ENCODE data around the gene RCOR3.
A peak's percentile ranks its signal among the peaks of the same experiment; 100 is the strongest.
"Not testable (repeated sequence)": the region's sequence is repeated elsewhere in the genome, so short reads cannot be mapped to it uniquely, and the experiment has no call there.

Gene RCOR3

DNA sequence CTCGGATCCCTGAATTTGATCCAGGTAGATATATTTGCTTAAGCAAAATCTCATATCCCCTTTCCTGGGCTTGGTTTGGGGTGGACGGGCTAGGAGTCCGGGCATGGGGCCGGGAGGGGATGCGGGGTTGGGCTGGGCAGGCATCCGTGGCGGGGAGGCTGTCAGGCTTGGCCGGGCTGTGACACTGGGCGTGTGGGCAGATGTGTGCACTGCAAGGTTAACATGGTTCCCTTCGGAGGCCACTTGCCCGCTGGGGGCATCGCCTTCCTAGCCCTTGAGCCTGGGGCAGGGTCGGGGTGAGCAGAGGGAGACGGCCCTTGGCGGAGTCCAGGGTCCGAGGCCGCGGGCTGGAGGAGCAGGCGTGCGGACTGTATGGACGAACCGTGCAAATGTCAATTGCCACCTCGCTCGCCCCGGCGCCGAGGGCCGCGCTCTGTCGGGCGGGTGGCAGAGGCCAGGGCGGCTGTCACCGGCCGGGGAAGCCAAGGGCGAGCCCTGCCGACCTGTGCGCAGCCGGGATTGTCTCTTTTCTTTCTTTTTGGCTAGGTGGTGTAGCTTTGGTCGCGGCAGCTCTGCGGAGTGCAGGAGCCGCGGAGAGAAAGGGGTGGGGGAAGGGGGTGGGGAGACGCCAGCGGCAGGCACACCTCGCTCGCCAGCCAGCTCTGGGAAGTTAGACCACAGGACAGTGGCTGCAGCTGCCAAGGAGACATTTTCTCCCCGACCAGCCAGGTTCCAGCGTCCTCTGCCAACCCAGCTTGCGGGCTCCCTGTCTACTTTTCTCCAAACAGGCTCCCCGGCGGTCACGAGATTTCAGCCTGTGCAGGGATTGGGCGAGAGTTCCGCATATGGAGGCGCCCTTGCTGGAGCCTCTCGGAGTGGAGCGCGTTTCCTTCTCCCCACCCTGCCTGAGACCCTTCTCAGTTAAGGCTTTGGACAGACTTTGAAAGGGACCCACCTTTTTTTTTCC lies 1.3 kb downstream of the RCOR3 start:
- ATAC-seq = peak; percentile 39

DNA sequence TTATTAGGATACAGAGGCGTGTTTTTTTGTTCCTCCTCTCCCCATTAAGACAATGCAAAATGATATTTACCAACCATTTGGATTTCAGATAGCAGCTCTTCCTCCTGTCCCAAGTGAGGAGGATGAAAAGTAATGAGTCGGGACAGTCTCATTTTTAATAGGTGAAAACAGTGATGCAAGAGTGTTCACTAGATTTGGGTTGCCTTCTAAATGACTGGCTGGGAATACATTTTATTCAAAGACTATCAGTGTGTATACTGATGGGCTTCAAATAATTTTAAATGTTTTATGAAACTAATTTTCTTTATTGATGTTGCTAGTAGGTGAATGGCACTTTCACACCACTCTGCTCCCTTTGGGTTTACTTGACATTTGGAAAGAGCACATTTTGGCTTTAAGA lies 2.1 kb downstream of the RCOR3 start:
- no peak for ATAC-seq

- ATAC-seq = not testable (repeated sequence)
These were observed 3.9 kb downstream of the RCOR3 start for GRCh38 chr1:211263022-211263421.

- no peak for ATAC-seq
These were observed 8.2 kb downstream of the RCOR3 start for GRCh38 chr1:211267204-211267857.

GRCh38 chr1:211279340-211279739 lies 20.2 kb downstream of the RCOR3 start:
- ATAC-seq = peak; percentile 55 to 60

- peak; percentile 38 to 75 for ATAC-seq
These were observed 21.7 kb downstream of the RCOR3 start for GRCh38 chr1:211280910-211281309.

DNA sequence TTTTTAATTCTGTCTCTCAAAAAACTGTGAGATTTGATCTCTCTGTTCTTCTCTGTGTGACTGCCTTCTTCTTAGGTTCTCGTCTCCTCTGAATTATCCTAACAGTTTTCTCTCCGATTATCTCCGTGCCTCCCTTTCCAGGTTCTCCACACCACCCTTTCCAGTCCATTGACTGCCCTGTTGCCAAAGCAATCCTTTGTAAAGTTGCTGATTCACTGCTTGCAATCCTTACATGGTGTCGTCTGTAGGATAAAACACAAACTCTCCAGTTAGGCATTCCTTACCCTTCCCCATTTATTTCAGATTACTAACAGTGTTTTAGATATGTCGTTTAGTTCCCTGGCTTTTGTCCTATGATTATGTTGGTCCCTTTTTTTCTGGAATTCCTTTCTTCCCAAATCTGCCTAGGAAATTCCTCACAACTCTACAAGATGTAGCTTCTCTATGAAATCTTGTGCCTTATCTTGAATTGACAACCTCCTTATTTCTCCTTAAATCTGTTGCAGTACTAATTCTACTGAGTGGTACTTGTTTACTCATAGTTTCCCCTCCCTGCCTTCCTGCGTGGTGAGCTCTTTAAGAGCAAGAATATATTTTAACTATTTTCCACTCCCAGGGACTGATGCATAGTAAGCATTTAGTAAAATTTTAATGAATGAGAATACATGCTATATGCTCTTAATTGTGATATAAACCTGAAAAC lies 22.3 kb downstream of the RCOR3 start:
- ATAC-seq = peak in 1 of 2 donors; percentile 38

- no peak for ATAC-seq
These were observed 22.8 kb downstream of the RCOR3 start for GRCh38 chr1:211282023-211282373.

DNA sequence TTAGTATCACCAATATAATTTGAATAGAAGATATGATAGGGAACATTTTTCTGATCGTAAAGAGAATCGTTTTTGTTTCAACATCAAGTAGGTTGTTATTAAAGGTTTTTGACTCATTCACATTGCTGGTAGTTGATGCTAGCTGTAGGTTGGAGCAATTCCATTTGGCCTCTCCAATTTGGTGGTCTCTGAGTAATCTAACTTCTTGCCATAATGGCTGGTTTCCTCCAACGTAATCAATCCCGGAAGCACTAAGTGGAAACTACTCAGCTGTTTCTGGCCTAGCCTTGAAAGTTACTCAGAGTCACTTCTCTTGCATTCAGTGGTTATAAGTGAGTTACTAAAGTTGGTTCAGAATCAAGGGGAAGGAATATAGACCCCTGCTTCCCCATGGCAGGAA lies 26.0 kb downstream of the RCOR3 start:
- no peak for ATAC-seq

DNA sequence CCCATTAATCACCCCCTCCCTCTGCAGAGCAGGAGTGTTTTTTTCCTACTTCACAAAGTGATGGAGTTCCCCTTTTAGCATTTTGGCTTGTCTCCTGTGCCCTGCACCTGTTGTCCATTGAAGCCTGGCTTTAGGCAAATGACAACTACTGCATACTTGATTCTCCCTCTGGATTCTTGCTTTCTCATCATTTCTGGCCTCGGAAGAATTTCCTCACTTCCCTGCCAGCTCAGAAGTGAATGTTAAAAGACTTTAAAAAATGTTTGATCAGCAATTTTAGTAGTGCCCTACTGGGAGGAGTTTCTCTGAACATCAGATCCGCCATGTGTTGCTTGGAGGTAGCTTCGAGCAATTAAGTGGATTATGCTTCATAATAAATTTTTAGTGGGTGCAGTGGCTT lies 28.1 kb downstream of the RCOR3 start:
- ATAC-seq = no peak

DNA sequence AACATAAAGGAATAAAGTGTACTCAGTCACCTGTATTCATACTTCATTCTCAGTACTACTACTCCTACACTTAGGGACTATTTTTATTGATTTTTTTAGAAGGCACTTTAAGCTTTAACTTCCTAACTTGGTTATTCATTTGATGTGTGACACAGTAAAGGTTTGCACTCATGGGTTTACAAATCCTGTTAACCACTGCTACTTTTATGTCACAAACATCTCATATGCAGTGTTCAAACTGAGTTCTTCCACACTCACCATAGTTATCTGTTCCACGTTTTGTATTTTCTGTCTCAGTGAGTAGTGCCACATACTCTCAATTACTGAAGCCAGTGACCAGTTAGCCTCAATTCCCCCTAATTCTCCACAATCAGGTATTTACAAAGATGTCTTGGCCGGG lies 33.2 kb downstream of the RCOR3 start:
- no peak for ATAC-seq

DNA sequence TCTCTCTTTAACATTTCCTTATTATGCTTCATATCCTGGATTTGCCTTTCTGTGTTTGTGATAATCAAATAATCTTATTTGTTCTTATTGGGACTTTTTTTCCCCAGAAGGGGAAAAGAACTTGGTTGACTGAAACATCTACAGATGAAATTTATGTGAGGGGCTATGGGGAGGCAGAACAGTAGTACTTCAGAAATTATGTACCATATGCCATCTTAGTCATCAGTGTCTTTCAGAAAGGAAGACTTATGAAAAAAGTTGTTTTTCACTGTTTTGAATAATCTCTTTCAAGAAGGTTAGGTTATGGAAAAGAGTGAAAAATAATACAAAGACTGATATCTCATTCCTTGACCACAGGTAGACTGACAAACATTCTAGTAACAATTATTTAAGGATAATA lies 37.2 kb downstream of the RCOR3 start:
- no peak for ATAC-seq

- peak; percentile 99 to 100 for ATAC-seq
These were observed 45.9 kb downstream of the RCOR3 start for GRCh38 chr1:211305044-211305443.

DNA sequence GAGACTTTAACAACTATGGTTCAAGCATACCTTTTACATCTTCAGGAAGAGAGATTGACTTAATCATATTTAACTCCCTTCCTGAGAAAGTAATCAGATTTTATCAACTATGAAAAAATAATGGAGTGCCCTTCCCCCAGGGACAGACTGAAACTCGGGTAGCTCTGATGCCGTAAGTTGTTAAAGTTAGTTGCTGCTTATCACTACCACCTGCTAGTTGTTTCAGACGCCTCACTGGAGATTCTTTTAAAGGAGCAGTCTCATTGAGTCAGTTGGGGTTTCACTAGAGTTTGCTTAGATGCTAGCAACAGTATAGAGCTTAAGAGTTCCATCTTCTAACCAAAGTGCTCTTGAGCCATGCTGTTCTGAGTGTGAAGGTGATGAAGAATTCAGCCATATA lies 50.5 kb downstream of the RCOR3 start:
- no peak for ATAC-seq

DNA sequence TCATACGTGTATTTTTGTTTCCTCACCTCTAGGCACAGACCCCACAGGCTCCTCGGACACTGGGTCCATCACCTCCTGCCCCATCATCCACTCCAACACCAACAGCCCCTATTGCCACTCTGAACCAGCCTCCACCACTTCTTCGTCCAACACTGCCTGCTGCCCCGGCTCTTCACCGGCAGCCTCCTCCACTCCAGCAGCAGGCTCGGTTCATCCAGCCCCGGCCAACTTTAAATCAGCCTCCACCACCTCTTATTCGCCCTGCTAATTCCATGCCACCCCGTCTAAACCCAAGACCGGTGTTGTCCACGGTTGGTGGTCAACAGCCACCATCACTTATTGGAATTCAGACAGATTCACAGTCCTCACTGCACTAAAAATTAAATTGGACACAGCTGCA lies 54.2 kb downstream of the RCOR3 start:
- no peak for ATAC-seq

GRCh38 chr1:211318576-211319280 lies 59.6 kb downstream of the RCOR3 start:
- ATAC-seq = no peak

GRCh38 chr1:211319892-211320291 lies 60.7 kb downstream of the RCOR3 start:
- no peak for ATAC-seq

GRCh38 chr1:211320980-211321379 lies 61.8 kb downstream of the RCOR3 start:
- ATAC-seq = peak; percentile 64 to 69

DNA sequence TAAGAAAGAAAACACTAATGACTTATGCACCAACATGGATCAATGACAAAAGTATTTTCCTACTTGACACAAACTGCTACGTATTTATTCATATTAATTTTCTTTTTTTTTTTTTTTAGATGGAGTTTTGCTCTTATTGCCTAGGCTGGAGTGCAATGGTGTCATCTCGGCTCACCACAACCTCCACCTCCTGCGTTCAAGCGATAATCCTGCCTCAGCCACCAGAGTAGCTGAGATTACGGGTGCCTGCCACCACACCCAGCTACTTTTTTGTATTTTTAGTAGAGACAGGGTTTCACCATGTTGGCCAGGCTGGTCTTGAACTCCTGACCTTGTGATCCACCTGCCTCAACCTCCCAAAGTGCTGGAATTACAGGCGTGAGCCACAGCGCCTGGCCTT lies 62.5 kb downstream of the RCOR3 start:
- not testable (repeated sequence) for ATAC-seq

DNA sequence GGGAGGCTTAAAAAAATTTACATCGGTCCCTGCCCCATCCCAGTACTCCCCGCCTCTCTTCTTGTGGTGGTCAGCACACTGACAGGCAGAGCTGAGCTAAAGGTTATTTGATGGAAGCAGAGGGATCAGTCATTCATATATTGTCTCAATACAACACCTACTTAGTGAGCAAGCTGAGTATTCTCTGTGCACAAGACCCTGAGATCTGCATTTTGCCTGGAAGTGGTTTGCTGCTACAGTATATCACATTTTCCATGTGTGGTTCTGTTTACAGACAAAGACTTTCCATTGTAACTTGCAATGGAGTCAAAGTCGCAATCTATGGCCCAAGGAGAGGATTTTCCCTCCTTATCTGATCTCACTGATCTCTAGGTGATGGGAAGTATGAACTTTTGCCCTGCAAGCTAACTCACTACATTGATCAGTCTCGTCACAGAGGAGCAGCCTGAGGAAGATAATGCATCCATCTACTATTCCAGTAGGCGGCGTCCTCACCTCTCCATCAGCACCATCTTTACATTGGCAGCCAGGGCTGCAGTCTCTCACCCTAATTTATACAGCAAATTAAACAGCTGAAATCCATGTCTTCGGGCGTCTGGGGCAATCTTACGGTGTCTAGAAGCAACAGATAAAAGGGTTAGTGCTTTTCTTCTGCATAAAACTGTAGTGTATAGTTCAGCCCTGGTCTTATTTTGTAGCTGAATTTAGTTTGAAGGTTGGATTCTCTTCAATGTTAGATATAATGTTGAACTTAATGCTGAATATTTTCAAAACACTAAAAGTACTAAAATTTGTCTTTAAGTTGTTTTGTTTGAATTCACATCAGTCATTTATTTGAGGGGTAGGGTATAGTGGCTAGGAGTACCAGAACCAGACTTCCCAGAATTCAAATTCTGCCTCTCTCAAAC lies 64.2 kb downstream of the RCOR3 start:
- ATAC-seq = peak; percentile 69 to 74

DNA sequence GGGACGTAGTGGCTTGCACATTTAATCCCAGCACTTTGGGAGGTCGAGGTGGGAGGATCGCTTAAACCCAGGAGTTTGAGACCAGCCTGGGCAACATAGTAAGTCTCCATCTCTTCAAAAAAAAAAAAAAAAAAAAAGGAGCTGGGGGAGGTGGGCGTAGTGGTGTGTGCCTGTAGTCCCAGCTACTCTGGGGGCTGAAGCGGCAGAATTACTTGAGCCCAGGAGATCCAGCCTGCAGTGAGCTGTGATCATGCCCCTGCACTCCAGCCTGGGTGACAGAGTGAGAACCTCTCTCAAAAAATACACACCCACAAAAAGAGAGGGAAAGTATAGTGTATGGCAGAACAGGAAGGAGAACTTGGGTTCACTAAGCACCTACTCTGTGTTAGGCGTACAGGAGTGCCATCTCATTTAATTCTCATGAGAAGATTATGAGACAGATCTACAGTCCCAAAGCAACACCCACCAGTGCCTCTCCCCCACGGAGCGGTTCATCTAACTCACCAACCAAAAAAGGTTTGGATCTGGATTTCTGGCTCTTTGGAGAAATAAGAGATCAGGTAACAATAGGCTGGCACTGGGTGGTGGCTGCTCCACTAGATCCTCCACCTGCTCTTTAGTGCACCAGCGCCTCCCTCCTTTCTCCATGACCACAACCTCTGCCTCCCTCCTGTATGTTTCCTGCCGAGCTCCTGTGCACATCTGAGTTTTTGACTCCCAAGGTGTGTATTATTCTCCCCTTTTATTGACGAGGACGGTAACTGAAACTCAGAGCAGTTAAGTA lies 66.0 kb downstream of the RCOR3 start:
- no peak for ATAC-seq

All from activated CD4-positive, CD25-positive, alpha-beta regulatory T cell treated with anti-CD3 and anti-CD28 coated beads, Interleukin-2, amount 50 U/mL, for 24 hours (primary cell).